H1 (cell line): ENCODE results near the gene RNF152.

Experiments used
- BACH1 ChIP-seq: IDR thresholded peaks from 2 replicates; pipeline ENCODE4 v1.6.1; 2012; ENCODE audit warnings: low read length, improper control_type of control experiment
- CREB1 ChIP-seq: IDR thresholded peaks from 2 replicates; pipeline ENCODE4 v1.6.1; 2012; ENCODE audit warnings: inconsistent platforms
- EZH2 ChIP-seq: fragments of 200-600 bp; sonication (generic); IDR thresholded peaks from 2 replicates; pipeline ENCODE4 v1.7.1; 2012; ENCODE audit warnings: low read depth, mild to moderate bottlenecking, moderate library complexity, low read length, inconsistent platforms; ENCODE audit not compliant: severe bottlenecking
- GABPA ChIP-seq: IDR thresholded peaks from 2 replicates; pipeline ENCODE4 v1.6.1; 2011; ENCODE audit warnings: mild to moderate bottlenecking, low read length, moderate library complexity, borderline replicate concordance; ENCODE audit not compliant: insufficient read depth
- KDM1A ChIP-seq: fragments of 200-600, 300-600 bp; sonication (generic); IDR thresholded peaks from 2 replicates; pipeline ENCODE4 v1.7.1; 2016; ENCODE audit warnings: mild to moderate bottlenecking, low read length, borderline replicate concordance
- SP2 ChIP-seq: IDR thresholded peaks from 2 replicates; pipeline ENCODE4 v1.6.1; 2012; ENCODE audit warnings: mild to moderate bottlenecking, low read length, inconsistent platforms
- SP4 ChIP-seq: IDR thresholded peaks from 2 replicates; pipeline ENCODE4 v1.6.1; 2012; ENCODE audit warnings: low read length, inconsistent platforms
- TAF7 ChIP-seq: optimal IDR thresholded peaks from 2 replicates; pipeline ENCODE3; 2011; ENCODE audit warnings: low read depth, mild to moderate bottlenecking, inconsistent platforms, low read length, moderate library complexity, borderline replicate concordance
- TBP ChIP-seq: IDR thresholded peaks from 2 replicates; pipeline ENCODE4 v1.6.1; 2011; ENCODE audit warnings: low read depth, low read length, improper control_type of control experiment
- ZNF274 ChIP-seq: IDR thresholded peaks from 2 replicates; pipeline ENCODE4 v1.7.0; 2012; ENCODE audit warnings: low read length, borderline replicate concordance; ENCODE audit errors: extremely low read depth
- TF ChIP-seq, protein P1 (sequence below): IDR thresholded peaks from 2 replicates; pipeline ENCODE4 v1.6.1; 2011; ENCODE audit warnings: low read depth, mild to moderate bottlenecking, low read length; ENCODE audit not compliant: insufficient read depth
- TF ChIP-seq, protein P2 (sequence below), 3 experiments: IDR thresholded peaks; 1 replicate in 2 of 3; 2 replicates in 1 of 3; pipeline versions ENCODE4 v1.5.1 to v1.6.1; 2011; ENCODE audit warnings: low read length in 3 of 3, mild to moderate bottlenecking in 3 of 3, inconsistent platforms in 2 of 3, low read depth in 1 of 3, moderate library complexity in 1 of 3; ENCODE audit not compliant: insufficient read depth in 1 of 3; ENCODE audit errors: control extremely low read depth in 1 of 3
- TF ChIP-seq, protein P3 (sequence below): IDR thresholded peaks from 2 replicates; pipeline ENCODE4 v1.6.1; 2011; ENCODE audit warnings: low read length, improper control_type of control experiment

DNA sequence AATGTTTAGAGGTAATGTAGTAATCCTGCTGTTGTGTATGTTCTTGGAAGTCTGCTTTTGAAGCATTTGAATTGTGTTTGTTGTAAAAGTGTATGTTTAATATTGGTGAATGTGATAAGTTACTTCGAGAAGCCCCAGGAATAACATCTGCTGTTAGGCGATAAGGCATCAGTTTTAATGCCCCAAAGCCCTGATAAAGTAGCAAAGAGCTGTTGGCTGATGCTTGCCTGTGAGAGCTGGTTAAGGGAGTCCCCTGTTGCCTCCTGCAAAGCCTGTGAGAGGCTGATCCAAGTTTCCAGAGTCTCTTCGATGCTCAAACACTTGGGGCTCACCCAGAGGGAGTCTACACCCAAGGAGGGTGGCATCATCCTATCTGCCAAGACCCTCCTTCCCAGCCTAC is 110.3 kb downstream of the RNF152 start:
- TF ChIP-seq SP2 (no peak), SP4 (no peak), TAF7 (no peak), EZH2 (no peak), CREB1 (no peak), BACH1 (no peak), GABPA (no peak), TBP (no peak), KDM1A (no peak), ZNF274 (no peak)
- TF ChIP-seq, protein P1, sequence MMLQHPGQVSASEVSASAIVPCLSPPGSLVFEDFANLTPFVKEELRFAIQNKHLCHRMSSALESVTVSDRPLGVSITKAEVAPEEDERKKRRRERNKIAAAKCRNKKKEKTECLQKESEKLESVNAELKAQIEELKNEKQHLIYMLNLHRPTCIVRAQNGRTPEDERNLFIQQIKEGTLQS = no peak
- TF ChIP-seq, protein P2, sequence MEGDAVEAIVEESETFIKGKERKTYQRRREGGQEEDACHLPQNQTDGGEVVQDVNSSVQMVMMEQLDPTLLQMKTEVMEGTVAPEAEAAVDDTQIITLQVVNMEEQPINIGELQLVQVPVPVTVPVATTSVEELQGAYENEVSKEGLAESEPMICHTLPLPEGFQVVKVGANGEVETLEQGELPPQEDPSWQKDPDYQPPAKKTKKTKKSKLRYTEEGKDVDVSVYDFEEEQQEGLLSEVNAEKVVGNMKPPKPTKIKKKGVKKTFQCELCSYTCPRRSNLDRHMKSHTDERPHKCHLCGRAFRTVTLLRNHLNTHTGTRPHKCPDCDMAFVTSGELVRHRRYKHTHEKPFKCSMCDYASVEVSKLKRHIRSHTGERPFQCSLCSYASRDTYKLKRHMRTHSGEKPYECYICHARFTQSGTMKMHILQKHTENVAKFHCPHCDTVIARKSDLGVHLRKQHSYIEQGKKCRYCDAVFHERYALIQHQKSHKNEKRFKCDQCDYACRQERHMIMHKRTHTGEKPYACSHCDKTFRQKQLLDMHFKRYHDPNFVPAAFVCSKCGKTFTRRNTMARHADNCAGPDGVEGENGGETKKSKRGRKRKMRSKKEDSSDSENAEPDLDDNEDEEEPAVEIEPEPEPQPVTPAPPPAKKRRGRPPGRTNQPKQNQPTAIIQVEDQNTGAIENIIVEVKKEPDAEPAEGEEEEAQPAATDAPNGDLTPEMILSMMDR (IDR thresholded peaks at IDR 0.05; ENCODE audit: control extremely low read depth in 1 of 3, insufficient read depth in 1 of 3, low read depth in 1 of 3, low read length in 3 of 3) = no peak
- TF ChIP-seq, protein P3, sequence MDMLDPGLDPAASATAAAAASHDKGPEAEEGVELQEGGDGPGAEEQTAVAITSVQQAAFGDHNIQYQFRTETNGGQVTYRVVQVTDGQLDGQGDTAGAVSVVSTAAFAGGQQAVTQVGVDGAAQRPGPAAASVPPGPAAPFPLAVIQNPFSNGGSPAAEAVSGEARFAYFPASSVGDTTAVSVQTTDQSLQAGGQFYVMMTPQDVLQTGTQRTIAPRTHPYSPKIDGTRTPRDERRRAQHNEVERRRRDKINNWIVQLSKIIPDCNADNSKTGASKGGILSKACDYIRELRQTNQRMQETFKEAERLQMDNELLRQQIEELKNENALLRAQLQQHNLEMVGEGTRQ = no peak
